SU-DHL-6 (cell line): Measurements from ENCODE around the gene STUB1.

Experiments
- H2AFZ ChIP-seq: fragments of 200-600 bp; sonication (generic); 2 replicates; pipeline ENCODE4 v1.6.1; 2014; ENCODE audit warnings: low read depth, mild to moderate bottlenecking, moderate library complexity, mixed read lengths, antibody characterized with exemption, low read length; ENCODE audit not compliant: severe bottlenecking
- H3F3A ChIP-seq: fragments of 200-600 bp; shearing (Covaris generic); 2 replicates; pipeline ENCODE4 v1.6.0; 2016; ENCODE audit warnings: antibody characterized with exemption, mild to moderate bottlenecking; ENCODE audit not compliant: insufficient read depth
- H3K27ac ChIP-seq: fragments of 200-600 bp; sonication (generic); 2 replicates; pipeline ENCODE4 v1.5.1; 2016; ENCODE audit warnings: low read depth, mild to moderate bottlenecking, low read length, moderate library complexity, mixed read lengths
- H3K27me3 ChIP-seq: fragments of 200-600 bp; sonication (generic), shearing (Covaris generic); 2 replicates; pipeline ENCODE4 v1.6.0; 2014; ENCODE audit warnings: mild to moderate bottlenecking, low read length
- H3K36me3 ChIP-seq: fragments of 200-600 bp; sonication (generic); 2 replicates; pipeline ENCODE4 v1.6.1; 2014; ENCODE audit warnings: mild to moderate bottlenecking, low read length, mixed read lengths
- H3K4me2 ChIP-seq: fragments of 300-600, 200-600 bp; shearing (Covaris generic), sonication (generic); 2 replicates; pipeline ENCODE4 v1.6.0; 2014; ENCODE audit warnings: low read length, low read depth, mild to moderate bottlenecking; ENCODE audit not compliant: poor library complexity, severe bottlenecking
- H3K4me3 ChIP-seq: fragments of 200-600 bp; sonication (generic); 2 replicates; pipeline ENCODE4 v1.5.1; 2014; ENCODE audit warnings: antibody characterized with exemption, low read length, mild to moderate bottlenecking, mixed read lengths; ENCODE audit not compliant: insufficient read depth, poor library complexity, severe bottlenecking
- H3K79me2 ChIP-seq: fragments of 200-600 bp; sonication (generic); 2 replicates; pipeline ENCODE4 v1.6.1; 2014; ENCODE audit warnings: mild to moderate bottlenecking, low read length, moderate library complexity; ENCODE audit not compliant: insufficient read depth
- H3K9ac ChIP-seq: fragments of 200-600 bp; sonication (generic); 2 replicates; pipeline ENCODE4 v1.7.0; 2014; ENCODE audit warnings: mild to moderate bottlenecking, low read length
- H3K9me2 ChIP-seq: fragments of 200-600 bp; sonication (generic); replicated peaks from 2 replicates; pipeline ENCODE4 v1.6.1; 2014; ENCODE audit warnings: low read length; ENCODE audit not compliant: insufficient read depth
- H3K9me3 ChIP-seq: fragments of 200-600 bp; sonication (generic); 2 replicates; pipeline ENCODE4 v1.6.1; 2014; ENCODE audit warnings: low read length, mixed read lengths; ENCODE audit not compliant: insufficient read depth
- H4K20me1 ChIP-seq: fragments of 200-600 bp; sonication (generic); 2 replicates; pipeline ENCODE4 v1.6.1; 2014; ENCODE audit warnings: low read depth, mild to moderate bottlenecking, antibody characterized with exemption, low read length, moderate library complexity, mixed read lengths
- CTCF ChIP-seq: fragments of 200-600 bp; sonication (generic); IDR thresholded peaks from one replicate; pipeline ENCODE4 v1.5.1; 2017; ENCODE audit warnings: antibody characterized with exemption, mild to moderate bottlenecking, low read length, moderate library complexity; ENCODE audit not compliant: insufficient read depth, poor library complexity, severe bottlenecking
- EZH2phosphoT487 ChIP-seq: fragments of 200-600 bp; sonication (generic), shearing (Covaris generic); conservative IDR thresholded peaks from 2 replicates; pipeline ENCODE4 v1.6.1; 2018; ENCODE audit warnings: mild to moderate bottlenecking, antibody characterized with exemption, low read length, moderate library complexity, mixed read lengths

STUB1 gene

GRCh38 chr16:681746-682427, 1.7 kb downstream of the STUB1 start:
- Histone ChIP-seq H3K9me3 (no peaks in the 10 kb centered on the region), H3K27me3 (no peaks in the 10 kb centered on the region), H3K27ac (no peak overlapping the region), H3K4me2 (peak overlapping the region; percentile 57), H4K20me1 (no peaks in the 10 kb centered on the region), H3K9ac (peak overlapping the region; percentile 75; the same call in 1 of the 2 replicates), H3K4me3 (peak overlapping the region; percentile 62), H3K9me2 (no peaks in the 10 kb centered on the region), H3K36me3 (no peaks in the 10 kb centered on the region), H2AFZ (no peak overlapping the region), H3F3A (peaks cover 9% of the 10 kb centered on the region; the same call in 1 of the 2 replicates), H3K79me2 (peaks cover 23% of the 10 kb centered on the region; the same call in 1 of the 2 replicates)
- TF ChIP-seq EZH2phosphoT487 (no peak), CTCF (no peak)

GRCh38 chr16:682493-683395, 2.5 kb downstream of the STUB1 start:
- TF ChIP-seq EZH2phosphoT487 = no peak
- TF ChIP-seq CTCF = no peak
- H3K27me3 ChIP-seq = no peaks in the 10 kb centered on the region
- peak overlapping the region; percentile 58; the same call in 1 of the 2 replicates for H3K9ac ChIP-seq
- H2AFZ ChIP-seq = no peak overlapping the region
- H3K9me2 ChIP-seq = no peaks in the 10 kb centered on the region
- H3K4me3 ChIP-seq = no peak overlapping the region
- H3K27ac ChIP-seq = no peak overlapping the region
- H3K79me2 ChIP-seq = peaks cover 23% of the 10 kb centered on the region; the same call in 1 of the 2 replicates
- H4K20me1 ChIP-seq = no peaks in the 10 kb centered on the region
- H3K4me2 ChIP-seq = peak overlapping the region; percentile 64
- no peaks in the 10 kb centered on the region for H3K9me3 ChIP-seq
- H3F3A ChIP-seq = peaks cover 9% of the 10 kb centered on the region; the same call in 1 of the 2 replicates
- H3K36me3 ChIP-seq = no peaks in the 10 kb centered on the region

- Histone ChIP-seq H3K4me2 (peak overlapping the region; percentile 64), H3K27ac (peak overlapping the region; percentile 38; the same call in 1 of the 2 replicates), H3K9me2 (no peaks in the 10 kb centered on the region)
Measured at GRCh38 chr16:683396-684070, 3.3 kb downstream of the STUB1 start.

More at GRCh38 chr16:683396-684070, 3.3 kb downstream of the STUB1 start:
- peaks cover 9% of the 10 kb centered on the region; the same call in 1 of the 2 replicates for H3F3A ChIP-seq
- H3K9me3 ChIP-seq = no peaks in the 10 kb centered on the region
- H3K36me3 ChIP-seq = no peaks in the 10 kb centered on the region
- no peak overlapping the region for H2AFZ ChIP-seq
- H4K20me1 ChIP-seq = no peaks in the 10 kb centered on the region
- H3K79me2 ChIP-seq = peaks cover 23% of the 10 kb centered on the region; the same call in 1 of the 2 replicates
- TF ChIP-seq CTCF (no peak), EZH2phosphoT487 (no peak)
- H3K9ac ChIP-seq = peak overlapping the region; percentile 58
- H3K4me3 ChIP-seq = peak overlapping the region; percentile 55
- H3K27me3 ChIP-seq = no peaks in the 10 kb centered on the region
